Body of pancreas (tissue), 4 donors: ENCODE results near the gene COG8.

ENCODE experiments used
- CTCF ChIP-seq, 7 experiments: fragments of 450-650 bp in 4 of 7; fragments of 200-600 bp in 3 of 7; sonication (generic) in 3 of 7; IDR thresholded peaks; one replicate each; pipeline ENCODE4 v1.5.1; 2016 to 2019; ENCODE audit warnings: antibody characterized with exemption in 7 of 7
- POLR2A ChIP-seq, 3 donors: fragments of 450-650 bp; IDR thresholded peaks; one replicate each; pipeline ENCODE4 v1.6.1; 2016; ENCODE audit warnings: antibody characterized with exemption in 3 of 3, mild to moderate bottlenecking in 2 of 3

- TF ChIP-seq CTCF (IDR thresholded peaks at IDR 0.05) (no peak), POLR2A (IDR thresholded peaks at IDR 0.05) (no peak)
Observed at GRCh38 chr16:69293401-69293800, 46.0 kb downstream of the COG8 start.
